Bronchial smooth muscle cell (primary cell): ENCODE results near the gene GNAZ. TPM values are rescaled to one million over a fixed set of nuclear protein-coding genes. Genes with fewer than 3 reads are reported as not detected.

Experiments used
- total RNA-seq: library from RNA; depleted of rRNA; stranded (reverse); fragments of >200 nt; gene quantifications from 2 replicates; pipeline ENCODE4 v1.2.1, GENCODE V29; 2014

GNAZ gene
- total RNA-seq: 0.26 and 0.32 TPM in 2 replicates

DNA sequence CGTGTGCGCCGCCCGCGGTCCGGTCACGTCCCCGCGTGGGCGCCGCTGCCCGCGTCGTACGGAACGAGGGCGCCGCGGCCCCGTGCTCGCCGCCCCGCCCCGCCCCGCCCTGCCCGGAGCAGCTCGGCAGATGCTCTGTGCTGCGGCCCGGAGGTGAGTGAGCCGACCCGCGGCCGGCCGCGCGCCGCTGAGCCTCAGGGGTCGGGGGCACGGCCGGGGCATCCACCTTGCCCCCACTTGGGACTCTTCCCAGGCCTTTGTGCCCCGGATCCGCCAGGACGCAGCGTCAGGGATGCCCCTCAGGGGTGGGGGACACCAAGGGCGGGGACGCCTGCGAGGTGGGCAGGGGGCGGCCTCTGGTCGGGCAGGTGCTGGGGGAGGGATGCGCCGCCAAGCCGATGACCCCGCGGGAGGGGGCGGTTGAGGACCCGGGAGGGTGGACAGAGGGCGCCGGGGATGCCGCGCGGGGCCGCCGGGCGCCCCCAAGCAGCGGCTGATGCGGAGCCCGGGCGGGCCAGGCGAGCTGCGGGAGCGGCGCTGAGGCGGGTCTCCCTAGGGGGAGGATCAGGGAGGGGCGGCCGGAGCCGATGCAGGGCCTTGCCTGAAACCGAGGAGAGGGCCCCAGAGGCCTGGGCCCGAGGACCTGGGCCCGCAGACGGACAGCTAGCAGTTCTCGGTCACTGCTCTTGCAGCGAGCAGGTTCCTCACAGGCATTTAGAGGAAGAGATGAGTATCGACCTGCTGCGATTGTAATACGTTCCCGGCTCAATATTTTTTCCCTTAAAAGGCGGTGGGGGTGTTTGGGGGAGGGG is at the start of gene GNAZ:
Gene GNAZ, plus strand, starts transcription at position 102 of the 812 bp plus-strand sequence. CDS start 25,177 bp downstream, outside the sequence.

DNA sequence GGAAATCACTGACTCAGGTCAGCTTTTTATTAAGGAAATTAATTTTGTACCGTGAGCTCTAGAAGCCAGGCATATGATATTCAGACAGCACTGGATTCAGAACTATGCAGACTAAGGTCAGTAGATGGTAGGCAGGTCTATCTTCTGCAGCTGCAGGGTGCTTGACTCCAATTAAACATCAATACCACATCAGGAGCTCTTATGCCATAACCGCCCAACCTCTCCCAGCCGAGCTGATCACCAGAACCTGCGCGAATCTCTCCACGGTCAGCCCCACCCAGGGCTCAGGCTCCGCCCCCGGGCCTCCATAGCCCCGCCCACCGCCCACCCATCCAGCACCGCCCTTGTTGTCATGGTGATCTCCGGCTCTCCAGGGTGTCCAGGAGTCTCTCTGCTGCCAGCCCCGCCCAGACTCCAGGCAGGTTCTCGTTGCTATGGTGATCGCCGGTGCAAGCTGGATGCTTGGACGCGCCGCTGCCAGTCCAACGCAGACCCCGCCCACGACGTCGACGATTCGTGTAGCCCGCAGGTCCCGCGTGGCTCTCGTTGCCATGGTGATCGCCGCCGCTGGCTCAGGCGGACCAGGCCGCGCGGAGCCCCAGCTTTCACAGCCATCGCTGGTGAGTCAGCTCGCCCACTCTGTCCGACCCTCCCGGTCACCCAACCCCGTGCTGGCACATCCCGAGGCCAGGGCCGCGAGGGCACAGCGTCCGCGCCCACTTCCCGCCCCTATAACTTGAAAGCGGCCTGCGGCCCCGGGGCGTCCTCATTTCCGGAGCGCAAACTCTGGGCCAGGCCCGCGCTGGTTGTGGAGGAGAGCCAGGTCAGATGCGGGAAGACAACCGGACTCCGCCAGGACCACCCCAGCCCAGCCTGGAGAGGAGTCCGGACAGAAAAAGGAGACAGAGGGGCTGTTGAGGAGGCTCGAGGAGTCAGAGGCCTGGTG is 74.9 kb downstream of the GNAZ start, which contains the start of gene RAB36:
Gene RAB36, plus strand, starts transcription at position 546 of the 946 bp plus-strand sequence. CDS start 1,140 bp downstream, outside the sequence.

Other genes with a start within 250 kb of the GNAZ start
- gene IGLL5, start 182.7 kb upstream of the GNAZ start, total RNA-seq: not detected in 2 replicates
- 0.16 and 0.17 TPM in 2 replicates for gene RSPH14, start 71.5 kb downstream of the GNAZ start, total RNA-seq
- 1.9 and 2.7 TPM in 2 replicates for gene RAB36, start 75.0 kb downstream of the GNAZ start, total RNA-seq
- 44.0 and 53.0 TPM in 2 replicates for gene BCR, start 110.0 kb downstream of the GNAZ start, total RNA-seq